B cell (primary cell): ENCODE data around the gene ZNF354B. TPM values are rescaled to one million over a fixed set of nuclear protein-coding genes. Genes with fewer than 3 reads are reported as not detected.
"Not testable (repeated sequence)": the region's sequence is repeated elsewhere in the genome, so short reads cannot be mapped to it uniquely, and the experiment has no call there.

Source experiments
- ATAC-seq: fragments of 200-7000 bp; cut with Tn5 transposase; one replicate; pipeline ENCODE4 v1.10.0; 2021; ENCODE audit warnings: low read depth, mild to moderate bottlenecking, moderate number of reproducible peaks, moderate library complexity
- CTCF ChIA-PET: fragments of 350-600 bp; sonication (Branson Sonifier 250); formaldehyde crosslinking; loops from one replicate; lab custom pipeline; 2021; ENCODE audit warnings: antibody characterized with exemption, inconsistent platforms; lab: Charles Lee
- POLR2A ChIA-PET: fragments of 350-600 bp; sonication (Branson Sonifier 250); formaldehyde crosslinking; loops from one replicate; lab custom pipeline; 2021; ENCODE audit warnings: antibody characterized with exemption; lab: Charles Lee
- DNase-seq: peaks from one replicate; pipeline ENCODE4 v3.0.0; 2013
- H2AFZ ChIP-seq: 2 replicates; pipeline ENCODE4 v1.6.1; 2012; ENCODE audit warnings: mild to moderate bottlenecking, low read depth, low read length; ENCODE audit not compliant: insufficient read depth, poor library complexity, severe bottlenecking
- H3K27ac ChIP-seq, 2 donors: 1 replicate in 1 of 2; 2 replicates in 1 of 2; pipeline ENCODE4 v1.5.1; 2012 to 2013; ENCODE audit warnings: low read length in 2 of 2, mild to moderate bottlenecking in 2 of 2, moderate library complexity in 1 of 2
- H3K27me3 ChIP-seq, 4 experiments: fragments of 200-600 bp in 1 of 4; sonication (generic) in 1 of 4; replicated peaks in 1 of 4; 1 replicate in 2 of 4; 2 replicates in 2 of 4; pipeline versions ENCODE4 v1.6.1 to v1.7.0; 2013 to 2016; ENCODE audit warnings: low read length in 3 of 4, mild to moderate bottlenecking in 2 of 4, mixed read lengths in 1 of 4, moderate library complexity in 1 of 4; ENCODE audit not compliant: insufficient read depth in 4 of 4, control insufficient read depth in 3 of 4; ENCODE audit errors: control extremely low read depth in 1 of 4
- H3K36me3 ChIP-seq, 2 experiments: replicated peaks in 1 of 2; 1 replicate in 1 of 2; 2 replicates in 1 of 2; pipeline versions ENCODE4 v1.6.1 to v1.7.1; 2013; ENCODE audit warnings: low read length in 1 of 2; ENCODE audit not compliant: insufficient read depth in 2 of 2, control insufficient read depth in 1 of 2; ENCODE audit errors: control extremely low read depth in 1 of 2, extremely low read depth in 1 of 2
- H3K4me1 ChIP-seq, 2 donors: fragments of 200-600 bp in 1 of 2; sonication (generic) in 1 of 2; 1 replicate in 1 of 2; 2 replicates in 1 of 2; pipeline versions ENCODE4 v1.5.1 to v1.6.1; 2013 to 2017; ENCODE audit warnings: low read length in 2 of 2; ENCODE audit not compliant: control insufficient read depth in 2 of 2, insufficient read depth in 2 of 2
- H3K4me2 ChIP-seq: replicated peaks from 2 replicates; pipeline ENCODE3; 2012; ENCODE audit warnings: mild to moderate bottlenecking, low read depth, low read length; ENCODE audit not compliant: poor library complexity, severe bottlenecking
- H3K4me3 ChIP-seq, 5 experiments: fragments of 200-600 bp in 1 of 5; sonication (generic) in 1 of 5; 1 replicate in 3 of 5; 2 replicates in 2 of 5; pipeline versions ENCODE4 v1.5.1 to v1.7.0; 2011 to 2016; ENCODE audit warnings: low read length in 4 of 5, mild to moderate bottlenecking in 4 of 5, low read depth in 2 of 5, control low read depth in 1 of 5, moderate library complexity in 1 of 5; ENCODE audit not compliant: insufficient read depth in 1 of 5; ENCODE audit errors: control extremely low read depth in 1 of 5, extremely low read depth in 1 of 5
- H3K79me2 ChIP-seq: fragments of 200-600 bp; sonication (generic); one replicate; pipeline ENCODE4 v1.6.0; 2016; ENCODE audit warnings: low read length; ENCODE audit not compliant: control insufficient read depth, insufficient read depth
- H3K9ac ChIP-seq: fragments of 200-600 bp; sonication (generic); 2 replicates; pipeline ENCODE4 v1.6.1; 2017; ENCODE audit warnings: mild to moderate bottlenecking, low read length, moderate library complexity
- H3K9me3 ChIP-seq, 3 donors: one replicate each; pipeline versions ENCODE4 v1.6.1 to v1.7.1; 2013; ENCODE audit warnings: low read length in 2 of 3; ENCODE audit not compliant: control insufficient read depth in 2 of 3, insufficient read depth in 1 of 3; ENCODE audit errors: control extremely low read depth in 1 of 3
- H4K20me1 ChIP-seq: 2 replicates; pipeline ENCODE4 v1.6.0; 2012; ENCODE audit warnings: mild to moderate bottlenecking, low read length; ENCODE audit not compliant: insufficient read depth, control insufficient read depth, poor library complexity, severe bottlenecking
- H3K27ac Mint-ChIP-seq: one replicate; pipeline ENCODE4 v1.8.0; 2021; ENCODE audit warnings: mixed read lengths
- H3K27me3 Mint-ChIP-seq: one replicate; pipeline ENCODE4 v1.8.0; 2021; ENCODE audit warnings: mixed read lengths
- H3K4me1 Mint-ChIP-seq: one replicate; pipeline ENCODE4 v1.8.0; 2021; ENCODE audit warnings: mixed read lengths
- H3K4me3 Mint-ChIP-seq: one replicate; pipeline ENCODE4 v1.8.0; 2021; ENCODE audit warnings: mixed read lengths
- H3K9me3 Mint-ChIP-seq: one replicate; pipeline ENCODE4 v1.8.0; 2022; ENCODE audit warnings: mixed read lengths; ENCODE audit not compliant: insufficient read depth
- CTCF ChIP-seq: fragments of 200-600 bp; IDR thresholded peaks from one replicate; pipeline ENCODE4 v1.8.0; 2022; ENCODE audit warnings: antibody characterized with exemption, mild to moderate bottlenecking
- EZH2 ChIP-seq: IDR thresholded peaks from 2 replicates; pipeline ENCODE4 v1.6.1; 2012; ENCODE audit warnings: borderline replicate concordance, low read depth, mild to moderate bottlenecking, moderate library complexity, low read length; ENCODE audit not compliant: insufficient read depth, poor library complexity, severe bottlenecking
- WGBS: methylation state at CpG from one replicate; pipeline ENCODE4 v1.1.5; 2013; ENCODE audit warnings: missing lambda C conversion rate; ENCODE audit not compliant: insufficient coverage; 5-methylcytosine and 5-hydroxymethylcytosine counted together
- intact Hi-C: fragments of 100-400 bp; cut with micrococcal nuclease; formaldehyde crosslinking; loops from one replicate; pipeline ENCODE4 v1.10.0; 2022
- polyA plus RNA-seq: library from polyadenylated mRNA; depleted of rRNA; stranded (reverse); fragments of >200 nt; gene quantifications from 2 replicates; pipeline ENCODE4 v1.2.3, GENCODE V29; 2012
- total RNA-seq, 2 donors: library from RNA; stranded (reverse); fragments of 120-200 nt in 1 of 2; gene quantifications; 1 replicate in 1 of 2; 2 replicates in 1 of 2; pipeline versions ENCODE4 v1.2.3 to v1.2.4, GENCODE V29; 2013 to 2022

Gene ZNF354B
- total and polyA plus RNA-seq, 2 donors (not counting 1 experiment from before 2014, with no cell fraction given): 19.5 to 34.6 TPM

- Histone ChIP-seq H3K9ac (no peak overlapping the region), H3K27me3 (no peaks in the 10 kb centered on the region), H3K79me2 (peaks cover 25% of the 10 kb centered on the region), H3K9me3 (peaks cover 2 to 38% (median 18%) of the 10 kb centered on the region in 3 donors), H3K4me3 (no peak overlapping the region), H2AFZ (no peak overlapping the region), H3K27ac (no peak overlapping the region), H3K4me2 (no peak overlapping the region), H4K20me1 (no peaks in the 10 kb centered on the region), H3K36me3 (peaks cover 1 to 57% of the 10 kb centered on the region in 2 experiments), H3K4me1 (no peaks in the 10 kb centered on the region)
- no peak overlapping the region for H3K27ac Mint-ChIP-seq
- no peaks in the 10 kb centered on the region for H3K4me1 Mint-ChIP-seq
- intact Hi-C loops: no loop called here
- H3K9me3 Mint-ChIP-seq: peaks cover 23% of the 10 kb centered on the region
- ChIA-PET CTCF (no interaction called here), POLR2A (no interaction called here)
- no peaks in the 10 kb centered on the region for H3K27me3 Mint-ChIP-seq
- H3K4me3 Mint-ChIP-seq: no peak overlapping the region
- no peak for ATAC-seq
- TF ChIP-seq CTCF (no peak), EZH2 (no peak)
- WGBS: no CpG with 5 or more reads among the region's 1 CpG
- DNase-seq: no peak
These were observed 12.5 kb downstream of the ZNF354B start for GRCh38 chr5:178872302-178872701.

GRCh38 chr5:178883115-178883694, 23.5 kb downstream of the ZNF354B start:
- intact Hi-C loops, H3K27me3 ChIP-seq, H3K9ac ChIP-seq, DNase-seq, H3K4me3 Mint-ChIP-seq, H3K4me1 Mint-ChIP-seq, H3K4me2 ChIP-seq, H2AFZ ChIP-seq, CTCF ChIA-PET, H4K20me1 ChIP-seq, POLR2A ChIA-PET, H3K27ac ChIP-seq, H3K27ac Mint-ChIP-seq, H3K27me3 Mint-ChIP-seq, ATAC-seq, H3K79me2 ChIP-seq, H3K4me1 ChIP-seq: not testable (repeated sequence)
- WGBS: no CpG with 5 or more reads among the region's 4 CpGs
- H3K9me3 Mint-ChIP-seq: peaks cover 28% of the 10 kb centered on the region
- Histone ChIP-seq H3K9me3 (peaks cover 17 to 55% (median 41%) of the 10 kb centered on the region in 3 donors), H3K36me3 (peaks cover 17 to 33% of the 10 kb centered on the region in 2 experiments), H3K4me3 (peak overlapping the region in 1 of 5 experiments; percentile 3)
